Neuronal stem cell (in vitro differentiated cells): ENCODE measurements around the gene GADD45A.

Experiments
- DNase-seq: peaks from one replicate; pipeline ENCODE4 v3.0.0-alpha.2; 2013; ENCODE audit warnings: low spot score
- H2AFZ ChIP-seq: one replicate; pipeline ENCODE4 v1.6.1; 2013; ENCODE audit warnings: mild to moderate bottlenecking, low read length, inconsistent platforms
- H2AK5ac ChIP-seq: 2 replicates; pipeline ENCODE4 v1.6.1; 2013; ENCODE audit warnings: low read depth, mild to moderate bottlenecking, inconsistent platforms, low read length, moderate library complexity, mixed read lengths
- H2BK120ac ChIP-seq: 2 replicates; pipeline ENCODE4 v1.6.1; 2013; ENCODE audit warnings: low read depth, mild to moderate bottlenecking, inconsistent platforms, low read length, moderate library complexity, mixed read lengths
- H2BK12ac ChIP-seq: one replicate; pipeline ENCODE4 v1.6.1; 2013; ENCODE audit warnings: low read length, inconsistent platforms
- H2BK15ac ChIP-seq: 2 replicates; pipeline ENCODE4 v1.6.1; 2013; ENCODE audit warnings: mild to moderate bottlenecking, low read length, inconsistent platforms, mixed read lengths
- H2BK5ac ChIP-seq: one replicate; pipeline ENCODE4 v1.6.1; 2013; ENCODE audit warnings: inconsistent platforms, mild to moderate bottlenecking, low read length, moderate library complexity
- H3K14ac ChIP-seq: one replicate; pipeline ENCODE4 v1.6.1; 2013; ENCODE audit warnings: low read length, inconsistent platforms
- H3K18ac ChIP-seq: 2 replicates; pipeline ENCODE4 v1.6.1; 2013; ENCODE audit warnings: low read length, inconsistent platforms
- H3K23ac ChIP-seq: 2 replicates; pipeline ENCODE4 v1.6.1; 2013; ENCODE audit warnings: low read depth, mild to moderate bottlenecking, mixed read lengths, low read length, inconsistent platforms; ENCODE audit not compliant: poor library complexity
- H3K27ac ChIP-seq: replicated peaks from 3 replicates; pipeline ENCODE4 v1.5.1; 2013; ENCODE audit warnings: low read length, inconsistent platforms
- H3K27me3 ChIP-seq, 3 experiments: 2 replicates each; pipeline ENCODE4 v1.6.1; 2013; ENCODE audit warnings: low read length in 3 of 3, mild to moderate bottlenecking in 2 of 3, inconsistent platforms in 1 of 3, low read depth in 1 of 3, mixed read lengths in 1 of 3, moderate library complexity in 1 of 3; ENCODE audit not compliant: control insufficient read depth in 3 of 3, insufficient read depth in 3 of 3
- H3K36me3 ChIP-seq, 2 donors: replicated peaks in 1 of 2; 2 replicates each; pipeline ENCODE4 v1.6.1; 2013; ENCODE audit warnings: low read length in 2 of 2; ENCODE audit not compliant: control insufficient read depth in 2 of 2, insufficient read depth in 2 of 2
- H3K4ac ChIP-seq: 2 replicates; pipeline ENCODE4 v1.6.1; 2013; ENCODE audit warnings: inconsistent platforms, mild to moderate bottlenecking, low read length, moderate library complexity
- H3K4me1 ChIP-seq, 2 donors: 1 replicate in 1 of 2; 2 replicates in 1 of 2; pipeline ENCODE4 v1.6.1; 2013; ENCODE audit warnings: low read length in 2 of 2, low read depth in 1 of 2; ENCODE audit not compliant: control insufficient read depth in 2 of 2, insufficient read depth in 1 of 2
- H3K4me2 ChIP-seq: one replicate; pipeline ENCODE4 v1.6.1; 2013; ENCODE audit warnings: mild to moderate bottlenecking, low read length, inconsistent platforms; ENCODE audit not compliant: insufficient read depth, poor library complexity, severe bottlenecking
- H3K4me3 ChIP-seq, 2 donors: 2 replicates each; pipeline ENCODE4 v1.5.1; 2013; ENCODE audit warnings: low read length in 2 of 2, mild to moderate bottlenecking in 2 of 2, inconsistent platforms in 1 of 2, moderate library complexity in 1 of 2
- H3K79me1 ChIP-seq: one replicate; pipeline ENCODE4 v1.6.1; 2013; ENCODE audit warnings: low read depth, mild to moderate bottlenecking, inconsistent platforms, low read length, moderate library complexity
- H3K9ac ChIP-seq: one replicate; pipeline ENCODE4 v1.6.1; 2013; ENCODE audit warnings: mild to moderate bottlenecking, low read depth, low read length, inconsistent platforms; ENCODE audit not compliant: poor library complexity
- H3K9me3 ChIP-seq, 2 donors: replicated peaks in 1 of 2; 2 replicates each; pipeline versions ENCODE3 to v1.6.1; 2013; ENCODE audit warnings: low read length in 2 of 2, mild to moderate bottlenecking in 2 of 2, inconsistent platforms in 1 of 2, low read depth in 1 of 2, mixed read lengths in 1 of 2, moderate library complexity in 1 of 2; ENCODE audit not compliant: control insufficient read depth in 2 of 2, insufficient read depth in 1 of 2
- H4K8ac ChIP-seq: one replicate; pipeline ENCODE4 v1.6.1; 2013; ENCODE audit warnings: low read depth, mild to moderate bottlenecking, inconsistent platforms, low read length, moderate library complexity
- H4K91ac ChIP-seq: one replicate; pipeline ENCODE4 v1.6.1; 2013; ENCODE audit warnings: low read length, low read depth, mild to moderate bottlenecking, inconsistent platforms; ENCODE audit not compliant: poor library complexity
- WGBS, 2 donors: extraction: QIAGEN DNeasy Blood & Tissue Kit; methylation state at CpG; one replicate each; pipeline ENCODE4 v1.1.7; 2013; ENCODE audit warnings: missing lambda C conversion rate in 2 of 2, mixed read lengths in 1 of 2; ENCODE audit not compliant: insufficient read length in 2 of 2, insufficient replicate concordance in 1 of 2; ENCODE audit errors: extremely low coverage in 2 of 2; 5-methylcytosine and 5-hydroxymethylcytosine counted together

Gene GADD45A

DNA sequence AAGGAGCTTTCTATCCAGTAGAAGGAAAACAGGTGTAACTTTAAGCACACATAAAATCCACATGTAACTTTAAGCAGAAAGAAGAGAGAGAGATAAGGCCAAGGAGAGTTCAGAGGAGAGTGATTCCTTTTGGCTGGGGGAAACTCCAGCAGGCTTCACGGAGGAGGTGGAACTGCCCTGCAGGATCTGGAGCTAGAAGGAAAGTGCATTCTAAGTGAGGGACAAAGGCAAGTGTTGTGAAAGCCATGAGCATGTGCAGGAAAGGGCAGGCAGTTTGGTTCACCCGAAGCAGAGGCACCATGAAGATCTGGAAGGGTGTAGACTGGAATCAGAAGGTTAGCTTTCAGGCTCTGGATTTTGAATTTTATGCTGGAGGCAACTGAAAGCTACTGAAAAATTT is 46.3 kb downstream of the GADD45A start:
- peaks cover 7 to 11% of the 10 kb centered on the region in 2 donors for H3K4me1 ChIP-seq
- no peak overlapping the region for H3K4ac ChIP-seq

GRCh38 chr1:67732750-67733151 is 47.8 kb downstream of the GADD45A start:
- no peak overlapping the region for H3K4me2 ChIP-seq
- H3K27ac ChIP-seq, result no peak overlapping the region
- H3K23ac ChIP-seq, result no peak overlapping the region
- no peak overlapping the region for H2AFZ ChIP-seq
- whole genome bisulfite sequencing, 2 donors, result no CpG with 5 or more reads among the region's 6 CpGs
- H2AK5ac ChIP-seq, result peak overlapping the region; percentile 77
- H3K9me3 ChIP-seq, result no peaks in the 10 kb centered on the region
- no peak for DNase-seq
- H2BK12ac ChIP-seq, result no peak overlapping the region
- H3K4ac ChIP-seq, result no peak overlapping the region
- no peak overlapping the region for H2BK5ac ChIP-seq
- no peaks in the 10 kb centered on the region for H3K36me3 ChIP-seq
- H4K91ac ChIP-seq, result no peak overlapping the region
- H3K4me1 ChIP-seq, result peaks cover 10 to 16% of the 10 kb centered on the region in 2 donors
- H3K14ac ChIP-seq, result no peak overlapping the region
- H3K79me1 ChIP-seq, result no peaks in the 10 kb centered on the region
- H2BK15ac ChIP-seq, result no peak overlapping the region
- no peak overlapping the region for H3K9ac ChIP-seq
- no peaks in the 10 kb centered on the region for H3K27me3 ChIP-seq
- H3K4me3 ChIP-seq, result no peak overlapping the region
- H2BK120ac ChIP-seq, result no peak overlapping the region
- no peak overlapping the region for H4K8ac ChIP-seq
- peak overlapping the region; percentile 41 for H3K18ac ChIP-seq

More for the DNA sequence above, 46.3 kb downstream of the GADD45A start:
- no peaks in the 10 kb centered on the region for H3K36me3 ChIP-seq
- DNase-seq, result no peak
- no peak overlapping the region for H3K4me3 ChIP-seq
- no peaks in the 10 kb centered on the region for H3K79me1 ChIP-seq
- no peaks in the 10 kb centered on the region for H3K27me3 ChIP-seq
- H2AFZ ChIP-seq, result no peak overlapping the region
- H2BK120ac ChIP-seq, result no peak overlapping the region
- H2BK12ac ChIP-seq, result no peak overlapping the region
- H4K8ac ChIP-seq, result no peak overlapping the region
- H3K4me2 ChIP-seq, result no peak overlapping the region
- H2AK5ac ChIP-seq, result peak overlapping the region; percentile 20
- no peak overlapping the region for H3K23ac ChIP-seq
- no peak overlapping the region for H2BK15ac ChIP-seq
- no peak overlapping the region for H4K91ac ChIP-seq
- no peak overlapping the region for H3K18ac ChIP-seq
- no peak overlapping the region for H2BK5ac ChIP-seq
- no peak overlapping the region for H3K9ac ChIP-seq
- H3K9me3 ChIP-seq, result no peaks in the 10 kb centered on the region
- no CpG with 5 or more reads among the region's 2 CpGs for WGBS, 2 donors
- H3K27ac ChIP-seq, result no peak overlapping the region
- no peak overlapping the region for H3K14ac ChIP-seq

DNA sequence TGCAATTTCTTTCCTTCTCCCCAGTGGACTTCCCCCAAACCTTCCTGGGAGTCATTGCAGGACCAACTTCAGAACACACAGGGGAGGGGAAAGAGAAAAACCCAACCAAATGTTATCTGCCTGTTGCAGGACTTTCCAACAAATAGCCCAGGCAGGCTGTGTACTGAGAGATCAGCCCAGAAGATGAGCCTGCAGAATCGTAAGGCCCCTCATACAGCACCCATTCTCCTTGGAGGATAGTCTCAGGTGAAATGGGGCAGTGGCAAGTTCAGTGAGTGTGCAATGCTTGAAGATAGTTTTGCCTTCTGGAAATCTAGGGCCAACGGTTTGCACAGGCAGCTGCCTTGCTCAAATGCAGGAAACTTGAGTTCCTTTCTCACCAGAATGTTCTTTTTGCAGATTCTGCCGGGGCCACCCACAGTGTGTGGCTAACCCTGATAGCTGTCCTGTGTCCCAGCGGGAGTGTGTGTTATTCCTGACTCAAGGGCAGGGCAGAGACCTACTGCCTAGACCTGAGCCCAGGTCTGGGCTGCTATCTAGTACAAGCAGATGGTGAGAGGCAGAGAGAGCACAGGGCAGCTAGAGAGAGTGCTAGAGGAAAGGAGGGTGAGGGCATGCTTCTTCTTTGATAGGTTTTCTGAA is 48.8 kb downstream of the GADD45A start:
- H3K4me1 ChIP-seq, result peaks cover 10 to 16% of the 10 kb centered on the region in 2 donors
- H3K4ac ChIP-seq, result no peak overlapping the region
- H3K18ac ChIP-seq, result no peak overlapping the region
- H2AK5ac ChIP-seq, result no peak overlapping the region
- no peak overlapping the region for H2BK15ac ChIP-seq
- no peaks in the 10 kb centered on the region for H3K36me3 ChIP-seq
- H3K79me1 ChIP-seq, result no peaks in the 10 kb centered on the region
- no peak for DNase-seq
- no peak overlapping the region for H4K8ac ChIP-seq
- H3K9me3 ChIP-seq, result no peaks in the 10 kb centered on the region
- H4K91ac ChIP-seq, result no peak overlapping the region
- no peak overlapping the region for H2AFZ ChIP-seq
- WGBS, 2 donors, result no CpG with 5 or more reads among the region's 4 CpGs
- H2BK12ac ChIP-seq, result no peak overlapping the region
- H3K9ac ChIP-seq, result no peak overlapping the region
- H3K23ac ChIP-seq, result no peak overlapping the region
- H2BK120ac ChIP-seq, result no peak overlapping the region
- no peak overlapping the region for H3K4me2 ChIP-seq
- H2BK5ac ChIP-seq, result no peak overlapping the region
- no peak overlapping the region for H3K14ac ChIP-seq
- H3K27ac ChIP-seq, result no peak overlapping the region
- no peak overlapping the region for H3K4me3 ChIP-seq
- no peaks in the 10 kb centered on the region for H3K27me3 ChIP-seq

GRCh38 chr1:67734323-67734690 is 49.3 kb downstream of the GADD45A start:
- Histone ChIP-seq H3K4me1 (peaks cover 10 to 16% of the 10 kb centered on the region in 2 donors), H3K4ac (no peak overlapping the region), H3K23ac (no peak overlapping the region), H3K4me3 (no peak overlapping the region), H2BK120ac (no peak overlapping the region), H4K91ac (no peak overlapping the region), H2BK15ac (no peak overlapping the region), H3K27me3 (no peaks in the 10 kb centered on the region), H3K18ac (no peak overlapping the region), H3K4me2 (no peak overlapping the region), H3K9me3 (no peaks in the 10 kb centered on the region), H3K9ac (no peak overlapping the region), H3K36me3 (no peaks in the 10 kb centered on the region), H3K14ac (no peak overlapping the region), H2BK5ac (no peak overlapping the region), H3K79me1 (no peaks in the 10 kb centered on the region), H2AK5ac (no peak overlapping the region), H4K8ac (no peak overlapping the region), H2AFZ (no peak overlapping the region), H2BK12ac (no peak overlapping the region), H3K27ac (no peak overlapping the region)
- WGBS, 2 donors, result no CpG with 5 or more reads among the region's 3 CpGs
- DNase-seq, result no peak
